Skeletal muscle cell (primary cell): ENCODE measurements around the gene NNT.
A peak's percentile ranks its signal among the peaks of the same experiment; 100 is the strongest.
"Not testable (repeated sequence)": the region's sequence is repeated elsewhere in the genome, so short reads cannot be mapped to it uniquely, and the experiment has no call there.

Experiments used
- DNase-seq: peaks from one replicate; pipeline ENCODE4 v3.0.0-alpha.2; 2010; ENCODE audit warnings: low read depth
- H3K4me3 ChIP-seq: 2 replicates; pipeline ENCODE4 v1.5.1; 2011; ENCODE audit warnings: low read depth, mild to moderate bottlenecking, control low read depth, low read length, moderate library complexity

NNT gene

DNA sequence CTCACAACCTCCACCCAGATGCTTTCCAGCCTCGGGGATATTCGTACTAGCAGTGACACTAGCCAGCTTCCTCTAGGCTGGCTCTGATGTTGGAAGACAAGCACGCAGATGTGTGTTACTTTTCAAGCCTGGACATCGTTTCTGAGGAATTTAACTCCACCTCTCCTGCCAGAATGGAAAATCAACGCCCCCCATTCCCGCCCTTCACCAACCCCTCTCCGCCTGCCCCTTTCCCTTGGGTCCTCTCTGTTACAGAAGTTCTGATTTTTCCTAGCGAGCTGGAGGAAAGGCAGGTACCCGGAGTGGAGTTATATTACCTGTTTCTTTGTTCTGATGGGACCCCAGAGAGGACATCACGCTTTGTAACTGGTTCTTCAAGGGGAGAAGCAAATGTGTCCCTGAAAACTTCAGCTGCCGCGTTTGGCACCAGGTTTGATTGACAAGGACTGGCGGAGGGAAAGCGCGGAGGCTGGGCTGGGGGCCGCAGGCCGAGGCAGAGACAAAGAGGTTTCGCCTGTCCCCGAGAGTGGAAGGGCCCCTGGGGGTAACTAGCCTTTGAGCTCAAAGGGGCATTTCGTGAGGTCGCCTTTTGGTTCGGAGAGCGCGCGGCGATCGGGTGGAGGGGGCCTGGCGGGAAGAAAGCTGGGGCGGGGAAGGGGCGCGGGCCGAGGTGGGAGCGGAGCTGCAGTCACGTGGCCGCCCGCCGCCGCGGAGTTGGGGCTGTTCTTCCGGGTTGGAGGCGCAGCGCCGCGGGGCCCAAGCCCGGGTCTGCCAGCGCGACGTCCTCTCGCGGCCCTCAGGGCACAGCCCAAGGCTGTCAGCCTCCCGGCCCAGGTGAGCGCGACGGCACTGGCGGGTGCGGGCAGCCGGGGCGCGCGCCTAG lies at the start of gene NNT:
TSS of gene NNT (plus strand) at position 720 of the 883 bp plus-strand sequence. CDS start 6,016 bp downstream, outside the sequence.
- no peak for DNase-seq
- peak within 1 kb of the TSS; percentile 74 for H3K4me3 ChIP-seq

GRCh38 chr5:43553381-43553780 lies 49.6 kb upstream of the NNT start:
- H3K4me3 ChIP-seq, result no peak overlapping the region
- DNase-seq, result no peak

DNA sequence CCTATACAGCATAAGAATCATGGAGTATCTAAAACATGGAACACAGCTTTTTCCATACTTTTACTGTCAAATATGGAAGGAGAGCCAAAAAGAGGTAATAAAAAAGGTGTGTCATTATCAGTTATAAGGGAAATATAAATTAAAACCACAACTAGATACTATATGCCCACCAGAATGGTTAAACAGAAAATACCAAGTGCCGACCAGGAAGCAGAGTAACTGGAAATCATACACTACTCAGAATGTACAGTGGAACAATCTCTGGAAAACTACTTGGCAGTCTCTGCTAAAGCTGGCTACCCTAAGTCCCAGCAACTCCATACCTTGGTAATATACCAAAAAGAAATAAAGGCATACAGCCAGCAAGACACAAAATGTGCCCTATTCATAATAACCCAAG lies 48.5 kb upstream of the NNT start:
- no peak for DNase-seq
- H3K4me3 ChIP-seq, result no peak overlapping the region

- H3K4me3 ChIP-seq, result peak overlapping the region; percentile 78
- DNase-seq, result no peak
These were observed 46.9 kb upstream of the NNT start for GRCh38 chr5:43555895-43556606.

- not testable (repeated sequence) for DNase-seq
- H3K4me3 ChIP-seq, result peak overlapping the region; percentile 78
These were observed 46.4 kb upstream of the NNT start for GRCh38 chr5:43556607-43556856.

DNA sequence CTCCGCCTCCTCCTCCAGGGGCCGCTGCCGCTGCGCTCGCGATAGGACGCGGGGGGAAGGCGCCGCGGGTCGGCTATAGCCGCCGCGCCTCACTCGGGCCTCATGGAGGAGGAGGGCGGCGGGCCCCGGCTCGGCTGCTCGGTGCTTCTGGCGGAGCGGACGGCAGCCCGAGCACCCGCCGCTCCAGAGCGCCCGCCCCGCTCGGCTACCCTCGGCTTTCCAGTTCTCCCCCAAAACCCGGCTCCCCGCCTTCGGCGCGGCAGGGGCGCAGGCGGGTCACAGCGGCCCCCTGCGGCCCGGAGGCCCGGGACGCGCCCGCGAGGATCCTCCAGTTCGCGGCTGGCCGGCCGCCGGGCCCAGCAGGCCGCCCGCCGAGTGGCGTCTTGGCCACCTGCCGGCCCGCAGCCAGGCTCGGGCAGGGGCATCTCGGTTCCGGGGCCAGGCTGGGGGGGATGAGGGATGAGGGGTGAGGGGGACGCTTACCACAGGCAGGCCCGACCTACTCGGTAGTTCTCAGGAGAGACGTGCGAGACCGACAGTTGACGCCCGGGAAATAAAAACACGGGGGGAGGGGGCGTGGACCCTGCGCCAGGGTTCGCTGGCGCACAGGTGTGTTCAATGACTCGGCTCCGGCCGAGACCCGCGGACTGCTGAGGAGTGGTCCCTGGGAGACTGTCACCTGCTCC lies 46.0 kb upstream of the NNT start, which contains the start of gene PAIP1:
TSS of gene PAIP1 (minus strand) at position 221 of the 686 bp plus-strand sequence. CDS start 231 bp downstream, outside the sequence.
- DNase-seq, result peak; percentile 67
- H3K4me3 ChIP-seq, result peak within 1 kb of the TSS; percentile 78

DNA sequence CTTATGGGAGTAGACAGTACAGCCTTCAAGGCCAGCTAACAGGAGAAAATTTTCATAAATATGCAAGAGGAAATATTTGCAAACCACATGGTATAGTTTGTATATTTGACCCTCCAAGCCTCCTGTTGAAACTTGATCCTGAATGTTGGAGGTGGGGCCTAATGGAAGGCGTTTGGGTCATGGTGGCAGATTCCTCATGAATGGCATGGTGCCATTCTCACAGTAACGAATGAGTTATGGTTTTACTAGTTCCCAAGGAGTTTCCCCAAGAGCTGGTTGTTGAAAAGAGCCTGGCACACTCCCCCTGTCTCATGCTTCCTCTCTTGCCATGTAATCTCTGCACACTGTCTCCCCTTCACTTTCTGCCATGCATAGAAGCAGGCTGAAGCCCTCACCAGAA lies 42.9 kb upstream of the NNT start:
- no peak overlapping the region for H3K4me3 ChIP-seq
- DNase-seq, result peak; percentile 55

- no peak overlapping the region for H3K4me3 ChIP-seq
- DNase-seq, result peak; percentile 21
These were observed 41.6 kb upstream of the NNT start for GRCh38 chr5:43561356-43561755.

- DNase-seq, result no peak
- H3K4me3 ChIP-seq, result no peak overlapping the region
These were observed 39.7 kb upstream of the NNT start for GRCh38 chr5:43563321-43563720.

- H3K4me3 ChIP-seq, result no peak overlapping the region
- DNase-seq, result no peak
These were observed 38.6 kb upstream of the NNT start for GRCh38 chr5:43564289-43564850.

DNA sequence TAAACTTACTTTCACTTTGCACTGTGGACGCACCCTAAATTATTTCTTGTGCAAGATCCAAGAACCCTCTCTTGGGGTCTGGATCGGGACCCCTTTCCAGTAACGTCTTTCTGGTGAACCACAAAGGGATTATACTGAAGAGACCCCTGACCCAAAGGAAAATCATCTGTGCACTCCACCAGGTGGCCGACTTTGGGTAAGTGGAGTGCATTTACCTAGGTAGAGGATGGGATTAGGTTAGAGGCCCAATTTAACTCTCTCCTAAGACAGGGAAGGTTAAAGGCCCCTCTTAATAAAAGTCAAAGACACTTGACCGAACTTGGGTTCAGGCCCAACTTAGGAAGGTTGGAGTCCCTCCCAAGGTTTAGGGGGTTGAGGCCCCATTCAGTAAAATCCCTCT lies 37.9 kb upstream of the NNT start:
- DNase-seq, result no peak

GRCh38 chr5:43567967-43568366 lies 35.0 kb upstream of the NNT start:
- DNase-seq, result no peak
- no peak overlapping the region for H3K4me3 ChIP-seq

More for the DNA sequence above, 37.9 kb upstream of the NNT start:
- H3K4me3 ChIP-seq, result no peak overlapping the region

- no peak for DNase-seq
- H3K4me3 ChIP-seq, result no peak overlapping the region
These were observed 33.7 kb upstream of the NNT start for GRCh38 chr5:43569236-43569746.

DNA sequence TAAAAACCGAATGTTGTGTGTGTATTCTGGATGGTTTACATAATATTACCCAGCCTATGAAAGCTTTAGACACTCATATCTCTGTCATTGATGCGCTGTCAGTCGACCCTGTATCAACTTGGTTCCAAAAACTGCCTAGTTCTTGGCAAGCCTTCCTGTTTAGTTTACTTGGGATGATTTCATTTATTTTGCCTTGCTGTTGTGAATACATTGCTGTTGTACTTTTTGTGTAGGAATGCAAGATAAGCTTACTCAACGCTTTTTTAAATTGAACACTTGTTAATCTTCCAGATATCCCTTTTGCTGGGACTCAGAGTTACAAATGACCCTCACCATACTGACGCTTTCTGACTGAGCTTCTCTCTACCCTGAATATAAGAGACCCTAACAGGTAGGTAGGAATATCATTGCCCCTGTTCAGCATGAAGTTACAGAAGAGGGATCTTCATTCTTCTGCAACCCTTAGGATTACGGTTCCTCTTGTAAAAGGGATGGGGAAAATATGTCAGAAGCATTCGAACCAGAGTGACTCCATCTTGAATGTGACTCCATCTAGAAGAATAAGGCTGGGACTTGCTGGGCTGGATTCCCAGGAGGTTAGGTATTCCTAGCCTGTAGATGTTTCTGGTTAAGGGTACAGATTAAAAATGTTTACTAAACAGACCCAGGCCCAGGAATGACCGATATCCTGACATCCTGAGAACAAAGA lies 32.4 kb upstream of the NNT start:
- no peak overlapping the region for H3K4me3 ChIP-seq

DNA sequence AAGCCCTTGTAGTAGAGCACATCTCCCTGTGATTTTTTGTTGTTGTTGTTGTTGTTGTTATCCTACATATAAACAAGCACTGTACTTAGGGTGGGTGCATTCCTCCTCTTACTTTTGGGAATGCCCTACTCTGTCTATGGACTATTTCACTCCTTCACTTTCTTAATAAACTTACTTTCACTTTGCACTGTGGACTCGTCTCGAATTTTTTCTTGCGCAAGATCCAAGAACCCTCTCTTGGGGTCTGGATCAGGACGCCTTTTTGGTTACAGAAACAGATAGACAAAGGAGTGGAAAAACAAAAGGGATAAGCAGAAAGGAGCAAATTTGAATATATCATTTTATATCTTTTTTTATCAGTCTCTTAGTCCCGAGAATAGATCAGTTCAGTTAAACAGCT lies 31.7 kb upstream of the NNT start:
- no peak for DNase-seq
- H3K4me3 ChIP-seq, result no peak overlapping the region

More for the DNA sequence above, 32.4 kb upstream of the NNT start:
- no peak for DNase-seq

GRCh38 chr5:43572357-43572756 lies 30.6 kb upstream of the NNT start:
- H3K4me3 ChIP-seq, result no peak overlapping the region
- DNase-seq, result no peak

DNA sequence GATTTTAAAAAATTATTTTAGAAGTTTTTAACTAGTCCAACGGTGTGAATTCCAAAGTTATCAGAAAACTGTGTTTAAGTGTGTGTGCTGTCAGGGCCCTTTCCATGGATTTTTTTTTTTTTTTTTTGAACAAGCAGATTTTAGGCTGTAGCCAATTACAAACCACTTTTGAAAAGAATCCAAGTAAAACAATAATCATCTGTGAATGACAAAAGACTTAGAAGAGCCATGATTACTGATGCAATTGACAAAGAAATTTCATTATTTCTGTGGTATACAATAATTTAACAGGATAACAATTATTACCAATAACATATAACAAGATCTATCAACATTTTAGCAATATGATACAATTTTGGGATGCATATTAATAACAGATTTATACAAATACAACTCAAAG lies 29.9 kb upstream of the NNT start:
- peak; percentile 35 for DNase-seq
- H3K4me3 ChIP-seq, result no peak overlapping the region

DNA sequence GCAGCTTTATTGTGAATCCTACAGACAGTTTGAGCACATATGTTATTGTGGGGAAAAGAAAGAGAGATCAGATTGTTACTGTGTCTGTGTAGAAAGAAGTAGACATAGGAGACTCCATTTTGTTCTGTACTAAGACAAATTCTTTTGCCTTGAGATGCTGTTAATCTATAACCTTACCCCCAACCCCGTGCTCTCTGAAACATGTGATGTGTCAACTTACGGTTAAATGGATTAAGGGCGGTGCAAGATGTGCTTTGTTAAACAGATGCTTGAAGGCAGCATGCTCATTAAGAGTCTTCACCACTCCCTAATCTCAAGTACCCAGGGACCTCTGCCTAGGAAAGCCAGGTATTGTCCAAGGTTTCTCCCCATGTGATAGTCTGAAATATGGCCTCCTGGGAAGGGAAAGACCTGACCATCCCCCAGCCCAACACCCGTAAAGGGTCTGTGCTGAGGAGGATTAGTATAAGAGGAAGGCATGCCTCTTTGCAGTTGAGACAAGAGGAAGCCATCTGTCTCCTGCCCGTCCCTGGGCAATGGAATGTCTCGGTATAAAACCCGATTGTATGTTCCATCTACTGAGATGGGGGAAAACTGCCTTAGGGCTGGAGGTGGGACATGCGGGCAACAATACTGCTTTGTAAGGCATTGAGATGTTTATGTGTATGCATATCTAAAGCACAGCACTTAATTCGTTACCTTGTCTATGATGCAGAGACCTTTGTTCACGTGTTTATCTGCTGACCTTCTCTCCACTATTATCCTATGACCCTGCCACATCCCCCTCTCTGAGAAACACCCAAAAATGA lies 22.4 kb upstream of the NNT start:
- not testable (repeated sequence) for DNase-seq

More for the DNA sequence above, 22.4 kb upstream of the NNT start:
- not testable (repeated sequence) for H3K4me3 ChIP-seq
